ENCODE measurements around the gene ADARB2.
"Not testable (repeated sequence)": the region's sequence is repeated elsewhere in the genome, so short reads cannot be mapped to it uniquely, and the experiment has no call there.

Gene ADARB2

DNA sequence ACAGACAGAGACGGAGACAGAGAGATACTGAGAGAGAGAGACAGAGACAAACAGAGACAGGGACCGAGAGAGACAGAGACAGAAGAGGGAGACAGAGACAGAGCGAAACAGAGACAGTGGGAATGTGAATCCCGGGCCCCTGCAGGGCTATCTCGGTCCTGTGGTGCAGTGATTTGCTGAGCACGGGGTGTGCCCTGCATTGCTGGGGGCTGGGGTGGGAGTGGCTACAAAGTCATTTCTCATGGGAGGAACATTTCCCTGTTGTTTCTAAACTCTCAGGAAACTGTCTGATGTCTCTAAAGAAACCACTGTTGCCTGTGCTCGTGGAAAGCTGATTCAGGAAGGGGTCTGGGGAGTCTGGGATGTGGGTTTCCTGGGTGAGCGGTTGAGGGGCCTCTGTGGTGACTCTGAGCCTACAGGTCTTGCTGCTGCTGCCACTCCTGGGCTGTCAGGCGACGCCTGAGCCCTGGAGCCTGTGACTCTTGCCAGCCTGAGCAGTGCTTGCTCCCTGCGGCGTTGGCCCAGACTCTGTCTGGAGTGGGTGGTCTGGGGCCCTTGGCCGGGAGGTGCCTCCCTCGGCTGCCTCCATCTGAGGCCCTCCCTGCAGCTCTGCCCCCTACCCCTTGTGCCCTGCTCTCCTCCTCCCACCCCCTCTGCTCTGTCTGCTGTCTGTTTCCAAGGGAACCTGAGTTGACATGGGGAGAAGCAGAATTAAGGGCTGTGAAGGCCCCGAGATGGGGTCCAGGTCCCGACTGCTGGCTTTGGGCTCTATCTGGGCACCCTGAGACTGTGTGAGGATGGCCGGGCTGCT lies 389.2 kb downstream of the ADARB2 start:
- DNase-seq (ENCODE audit: low read depth): no peak

DNA sequence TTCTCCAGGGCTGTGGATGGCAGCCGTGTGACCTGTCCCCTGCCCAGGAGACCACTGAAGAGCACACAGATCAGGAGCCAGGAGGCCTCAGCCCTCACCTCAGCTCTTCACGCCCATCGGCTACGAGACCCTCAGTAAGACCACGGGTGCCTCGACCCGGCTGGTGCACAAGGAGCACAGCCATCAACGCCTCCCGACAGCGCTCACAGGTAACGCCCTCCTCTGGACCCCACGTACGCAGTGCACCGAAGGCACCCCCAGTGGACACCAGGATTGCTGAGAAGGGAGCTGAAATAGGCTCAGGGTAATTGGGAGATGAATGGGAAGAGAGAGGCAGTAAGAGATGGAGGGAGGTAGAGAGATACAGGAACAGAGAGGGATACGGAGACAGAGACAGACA lies 389.8 kb downstream of the ADARB2 start:
- no peak for DNase-seq (ENCODE audit: low read depth)

DNA sequence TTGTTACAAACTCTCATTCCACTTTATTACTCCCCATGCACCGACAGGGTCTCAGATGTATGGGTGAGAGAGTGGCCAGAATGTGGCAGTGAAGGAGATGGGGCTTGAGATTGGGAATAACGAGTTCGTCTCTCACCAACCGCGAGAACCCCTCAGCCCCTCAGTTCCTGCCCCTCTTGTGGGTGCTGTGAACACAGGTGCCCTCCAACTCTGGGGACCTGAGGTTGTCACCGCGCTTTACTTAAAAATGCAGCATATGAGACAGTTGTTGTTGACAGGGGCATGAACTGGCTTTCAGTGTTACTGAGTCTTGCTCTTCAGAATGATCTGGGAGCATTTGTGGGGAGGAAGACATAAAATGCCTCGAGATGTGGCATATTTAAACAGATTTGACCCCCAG lies 391.1 kb downstream of the ADARB2 start:
- no peak for DNase-seq (ENCODE audit: low read depth)

DNA sequence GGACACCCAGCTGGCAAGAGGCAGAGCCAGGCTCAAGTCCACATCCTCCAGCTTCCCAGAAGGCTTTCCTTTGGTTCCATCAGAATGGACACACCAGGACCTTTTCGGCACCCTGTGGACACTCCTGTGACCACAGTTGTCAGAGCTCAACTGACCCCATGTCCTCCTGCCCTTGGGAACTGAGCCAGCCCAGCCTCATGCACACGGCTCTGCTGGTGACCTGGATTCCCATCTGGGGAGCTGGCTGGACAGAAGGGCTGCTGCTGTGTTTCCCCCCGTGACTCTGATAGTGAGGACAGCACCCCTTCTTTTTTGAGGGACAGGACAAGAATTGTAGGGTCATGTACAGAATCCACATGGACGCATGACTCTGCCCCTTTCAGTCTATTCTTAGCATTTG lies 392.0 kb downstream of the ADARB2 start:
- DNase-seq (ENCODE audit: low read depth): no peak

DNA sequence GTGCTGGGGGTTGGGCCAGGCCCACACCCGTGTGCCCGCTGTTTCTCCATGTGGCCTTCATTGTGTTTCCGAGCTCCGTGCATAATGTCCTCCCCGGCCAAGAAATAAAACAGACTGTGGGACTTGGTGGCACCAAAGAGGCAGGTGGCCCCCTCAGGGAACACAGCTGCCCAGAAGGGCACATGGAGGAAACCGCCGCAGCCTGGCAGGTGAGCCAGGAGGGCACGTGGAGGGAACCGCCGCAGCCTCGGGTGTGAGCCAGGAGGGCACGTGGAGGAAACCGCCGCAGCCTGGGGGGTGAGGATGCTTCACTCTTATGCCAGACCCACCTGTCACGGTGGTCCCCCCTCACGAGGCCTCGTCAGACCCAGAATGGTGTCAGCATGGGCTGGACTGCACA lies 392.5 kb downstream of the ADARB2 start:
- no peak for DNase-seq (ENCODE audit: low read depth)

DNA sequence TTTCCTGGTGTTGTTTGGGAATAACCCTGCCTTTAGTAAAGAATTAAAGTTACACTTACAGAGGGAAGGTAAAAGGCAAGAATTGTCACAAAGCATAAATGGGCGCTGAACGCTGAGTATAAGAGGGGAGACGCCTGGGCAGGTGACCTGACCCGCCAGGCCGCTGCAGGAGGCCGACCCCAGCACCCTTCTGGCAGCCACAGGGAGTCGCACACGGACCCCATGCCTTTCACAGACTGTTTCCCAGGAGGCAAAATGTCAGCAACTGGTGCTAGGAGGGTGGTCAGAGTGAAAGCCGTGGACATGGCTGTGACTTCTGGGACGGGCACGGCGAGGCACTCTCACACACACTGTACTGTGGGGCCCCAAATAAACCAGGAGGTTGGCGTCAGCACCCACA lies 392.9 kb downstream of the ADARB2 start:
- no peak for DNase-seq (ENCODE audit: low read depth)

DNA sequence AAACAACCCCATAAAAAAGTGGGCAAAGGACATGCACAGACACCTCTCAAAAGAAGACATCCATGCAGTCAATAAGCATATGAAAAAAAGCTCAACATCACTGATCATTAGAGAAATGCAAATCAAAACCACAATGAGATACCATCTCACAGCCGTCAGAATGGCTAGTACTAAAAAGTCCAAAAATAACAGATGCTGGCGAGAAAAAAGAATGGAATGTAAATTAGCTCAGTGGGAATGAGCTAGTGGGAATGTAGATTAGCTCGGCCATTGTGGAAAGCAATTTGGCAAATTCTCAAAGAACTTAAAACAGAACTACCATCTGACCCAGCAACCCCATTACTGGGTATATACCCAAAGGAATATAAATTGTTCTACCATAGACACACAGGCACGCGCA lies 394.1 kb downstream of the ADARB2 start:
- no peak for DNase-seq (ENCODE audit: low read depth)

DNA sequence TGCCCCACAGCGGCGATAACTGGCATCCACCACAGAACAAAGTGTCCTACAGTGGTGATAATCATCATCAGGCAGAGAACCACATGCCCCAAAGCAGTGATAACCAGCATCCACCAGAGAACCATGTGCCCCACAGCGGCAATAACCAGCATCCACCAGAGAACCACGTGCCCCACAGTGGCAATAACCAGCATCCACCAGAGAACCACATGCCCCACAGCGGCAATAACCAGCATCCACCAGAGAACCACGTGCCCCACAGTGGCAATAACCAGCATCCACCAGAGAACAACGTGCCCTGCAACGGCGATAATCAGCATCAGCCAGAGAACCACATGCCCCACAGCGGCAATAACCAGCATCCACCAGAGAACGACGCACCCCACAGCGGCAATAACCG lies 396.3 kb downstream of the ADARB2 start:
- DNase-seq (ENCODE audit: low read depth): not testable (repeated sequence)

DNA sequence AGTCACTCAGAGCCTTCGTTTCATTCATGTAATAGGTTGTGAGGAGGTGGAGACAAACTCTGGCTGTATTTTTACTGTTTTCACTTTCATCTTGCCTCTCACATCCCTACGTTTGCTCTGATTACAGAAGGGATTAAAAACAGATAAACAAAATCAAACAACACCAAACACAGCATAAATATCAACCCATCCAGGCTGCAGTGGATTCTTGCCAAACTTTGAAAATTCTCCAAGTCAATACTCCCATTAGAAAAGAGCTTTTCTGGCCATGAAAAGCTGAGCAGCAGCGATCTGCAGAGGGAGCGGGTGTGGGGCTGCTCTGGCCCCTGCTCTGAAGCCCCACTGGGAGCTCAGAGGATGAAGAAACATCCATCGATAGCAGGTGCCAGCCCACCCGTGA lies 397.9 kb downstream of the ADARB2 start:
- DNase-seq (ENCODE audit: low read depth): no peak

DNA sequence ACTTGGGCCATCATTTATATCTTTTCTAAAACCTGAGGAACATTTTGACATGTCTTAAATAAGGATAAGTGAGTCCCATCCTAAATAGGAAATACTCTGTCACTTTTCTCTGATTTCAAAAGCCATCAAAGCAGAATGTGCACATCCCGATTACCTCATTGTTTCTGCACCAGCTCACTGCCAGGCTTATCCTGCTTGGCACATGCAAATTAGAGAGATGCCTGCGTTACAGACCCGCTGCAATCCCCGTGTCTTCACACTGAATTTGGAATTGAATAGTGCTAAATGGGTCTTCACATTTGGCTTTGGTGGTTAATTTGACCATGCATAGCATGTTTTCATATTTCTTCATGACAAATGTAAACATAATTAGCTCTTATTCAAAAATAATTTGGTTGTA lies 401.7 kb downstream of the ADARB2 start:
- DNase-seq (ENCODE audit: low read depth): no peak

DNA sequence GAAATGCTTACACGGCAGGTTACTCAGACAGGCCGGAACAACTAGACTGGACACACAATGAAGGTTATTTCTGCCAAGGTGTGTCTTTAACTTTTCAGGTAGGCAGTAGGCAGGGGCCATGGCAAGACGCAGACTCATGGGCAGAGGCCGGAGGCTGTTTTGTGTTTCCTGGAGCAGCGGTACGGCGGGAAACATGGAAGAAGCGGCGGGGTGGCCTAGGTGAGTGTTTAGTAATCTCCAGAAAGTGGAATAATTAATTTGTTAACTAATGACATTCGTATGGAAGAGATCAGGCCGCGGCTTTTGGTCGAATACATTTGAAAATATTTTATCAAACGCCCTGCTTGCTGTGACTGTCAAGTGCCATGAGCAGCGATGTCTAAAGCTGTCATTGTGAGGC lies 403.3 kb downstream of the ADARB2 start:
- DNase-seq (ENCODE audit: low read depth): no peak

DNA sequence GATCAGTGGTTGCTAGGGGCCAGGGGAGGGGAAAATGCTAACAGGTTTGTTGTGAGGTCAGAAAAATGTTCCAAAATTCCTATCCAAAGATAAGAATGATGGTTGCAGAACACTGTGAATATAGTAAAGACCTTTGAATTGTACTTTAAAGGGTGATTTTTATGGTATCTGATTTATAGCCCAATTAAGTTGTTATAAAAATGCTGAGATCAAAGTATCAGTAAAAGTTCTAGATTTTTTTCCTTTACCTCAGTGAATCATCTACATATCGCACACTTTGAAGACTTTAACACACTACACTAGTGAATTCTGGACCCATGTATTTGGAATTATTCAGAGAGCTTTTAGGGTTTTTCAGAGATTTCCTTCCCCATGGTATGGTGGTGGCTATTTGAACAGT lies 405.8 kb downstream of the ADARB2 start:
- no peak for DNase-seq (ENCODE audit: low read depth)

DNA sequence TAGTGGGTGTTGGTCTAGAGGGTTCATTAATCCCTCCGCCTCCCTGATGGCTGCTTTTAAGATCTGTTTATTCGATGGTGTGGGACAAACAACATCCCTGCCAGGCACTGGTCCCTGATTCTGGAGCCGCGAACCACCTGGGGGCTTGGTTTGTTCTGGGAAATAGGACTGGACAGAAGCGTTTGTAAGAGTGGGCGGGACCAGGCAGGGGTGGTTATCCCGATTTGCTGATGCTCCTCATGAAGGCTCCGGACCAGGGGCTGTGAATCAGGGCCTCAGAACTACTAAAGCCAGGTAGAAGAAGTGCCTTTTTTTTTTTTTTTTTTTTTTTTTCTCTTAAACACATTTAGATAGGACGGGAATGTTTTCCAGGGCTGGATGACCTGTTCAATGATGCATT lies 407.7 kb downstream of the ADARB2 start:
- DNase-seq (ENCODE audit: low read depth): no peak

DNA sequence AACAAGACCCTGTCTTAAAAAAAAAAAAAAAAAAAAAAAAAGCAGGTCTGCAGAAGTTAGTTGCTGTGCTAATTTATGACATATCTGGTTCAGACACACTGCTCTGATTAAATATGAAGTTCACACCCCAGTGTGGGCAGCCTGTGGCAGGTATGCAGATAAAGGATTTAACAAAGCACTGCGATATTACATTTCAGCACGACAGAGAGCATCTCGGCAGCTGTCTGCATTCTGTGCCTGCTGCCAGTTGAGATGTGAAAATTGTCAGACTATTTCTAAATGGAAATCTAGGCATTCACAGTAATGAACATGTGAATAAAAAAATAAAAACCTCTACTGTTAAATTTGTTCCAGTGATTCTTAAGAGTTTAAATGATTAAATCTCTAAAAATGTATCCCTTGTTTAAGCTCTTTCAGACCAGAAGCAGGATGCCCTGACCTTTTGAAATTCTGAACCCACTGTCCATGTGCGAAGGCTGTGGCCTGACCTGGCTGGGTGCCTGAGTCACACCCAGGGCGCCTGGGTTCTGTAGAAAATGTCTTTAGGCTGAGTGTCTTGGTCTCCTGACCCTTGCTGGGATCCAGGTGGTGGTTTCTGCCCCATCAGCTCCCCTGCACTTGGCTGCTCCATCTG lies 408.2 kb downstream of the ADARB2 start:
- no peak for DNase-seq (ENCODE audit: low read depth)

DNA sequence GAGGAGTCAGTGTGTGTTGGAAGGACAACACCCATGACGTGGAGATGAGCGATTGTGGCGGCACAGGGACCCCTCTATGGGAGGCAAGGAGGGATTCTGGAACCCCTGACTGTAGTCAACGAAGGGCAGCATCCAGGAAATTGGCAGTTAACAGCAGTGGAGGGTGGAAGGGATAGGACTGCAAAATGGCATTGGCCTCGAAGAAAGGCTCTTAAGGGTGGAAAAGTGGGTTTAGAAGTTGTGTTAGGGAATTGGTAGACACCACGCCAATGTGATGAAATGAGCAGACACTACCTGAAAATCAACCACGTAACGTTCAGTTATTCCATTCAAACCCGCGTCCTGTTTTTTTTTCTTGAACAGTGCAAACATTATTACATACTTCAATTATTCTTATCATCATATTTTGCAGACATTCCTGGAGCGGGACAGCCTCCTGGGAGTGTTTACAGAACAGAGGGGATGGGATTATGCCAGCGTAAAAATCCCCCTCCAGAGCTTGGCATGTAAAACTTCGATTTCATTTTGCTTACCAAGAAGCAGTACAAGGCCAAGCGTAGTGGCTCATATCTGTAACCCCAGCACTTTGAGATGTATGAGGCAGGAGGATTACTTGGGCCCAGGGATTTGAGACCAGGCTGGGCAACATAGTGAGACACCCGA lies 409.0 kb downstream of the ADARB2 start:
- DNase-seq (ENCODE audit: low read depth): no peak

DNA sequence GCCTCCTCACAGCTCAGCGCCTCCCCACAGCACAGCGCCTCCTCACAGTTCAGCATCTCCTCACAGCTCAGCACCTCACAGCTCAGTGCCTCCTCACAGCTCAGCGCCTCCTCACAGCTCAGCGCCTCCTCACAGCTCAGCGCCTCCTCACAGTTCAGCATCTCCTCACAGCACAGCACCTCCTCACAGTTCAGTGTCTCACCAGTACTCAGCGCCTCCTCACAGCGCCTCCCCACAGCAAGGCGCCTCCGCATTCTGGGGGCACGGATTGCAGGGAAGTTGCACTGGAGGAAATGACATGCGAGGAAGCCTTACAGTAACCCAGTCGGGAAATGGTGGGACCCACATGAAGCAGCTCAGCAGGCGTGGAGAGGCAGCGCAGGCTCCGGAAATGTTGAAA lies 409.6 kb downstream of the ADARB2 start:
- no peak for DNase-seq (ENCODE audit: low read depth)

DNA sequence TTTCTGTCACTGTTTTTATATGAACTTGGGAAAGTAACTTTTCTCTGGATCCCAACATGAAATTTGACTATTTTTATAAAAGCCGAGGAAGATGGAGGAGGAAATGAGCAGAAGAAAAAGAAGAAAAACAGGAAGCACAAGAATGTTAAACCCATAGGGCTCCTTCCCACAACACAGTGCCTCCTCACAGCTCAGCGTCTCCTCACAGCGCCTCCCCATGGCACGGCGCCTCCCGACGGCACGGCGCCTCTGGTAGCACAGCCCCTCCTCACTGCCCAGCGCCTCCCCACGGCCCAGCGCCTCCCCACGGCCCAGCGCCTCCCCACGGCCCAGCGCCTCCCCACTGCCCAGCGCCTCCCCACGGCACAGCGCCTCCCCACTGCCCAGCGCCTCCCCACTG lies 410.8 kb downstream of the ADARB2 start:
- DNase-seq (ENCODE audit: low read depth): not testable (repeated sequence)

DNA sequence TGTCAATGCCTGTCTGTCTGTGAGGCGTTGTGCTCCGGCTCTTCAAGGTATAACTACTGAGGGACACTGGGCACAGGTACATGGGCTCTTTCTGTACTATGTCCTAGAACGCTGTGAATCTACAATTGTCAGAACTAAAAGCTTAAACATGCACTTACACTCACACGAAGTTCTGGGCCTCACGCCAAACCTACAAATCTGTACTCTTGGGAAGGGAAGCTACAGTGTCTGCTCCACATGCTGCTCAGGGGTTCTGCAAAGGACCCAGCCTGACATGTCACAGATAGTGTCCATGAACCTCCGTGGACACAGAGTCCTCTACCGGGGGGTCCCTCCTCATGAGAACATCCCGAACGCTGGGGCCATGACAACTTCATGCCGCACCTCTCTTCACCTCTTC lies 412.4 kb downstream of the ADARB2 start:
- no peak for DNase-seq (ENCODE audit: low read depth)

DNA sequence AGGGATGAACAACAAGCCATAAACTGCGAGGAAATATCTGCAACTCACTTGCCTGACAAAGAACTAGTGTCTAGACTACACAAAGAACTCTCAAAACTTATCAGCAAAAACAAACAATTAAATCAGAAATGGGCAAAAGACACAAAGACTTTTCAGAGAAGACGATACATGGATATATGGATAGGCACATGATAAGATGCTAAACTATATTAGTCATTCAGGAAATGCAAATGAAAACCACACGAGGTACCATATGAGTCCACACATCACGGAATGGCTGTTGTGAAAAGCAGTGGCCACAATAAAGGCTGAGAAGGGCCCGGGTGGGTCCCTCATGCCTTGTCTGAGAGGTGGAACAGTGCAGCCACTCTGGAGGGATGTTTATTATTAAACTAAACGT lies 413.4 kb downstream of the ADARB2 start:
- no peak for DNase-seq (ENCODE audit: low read depth)

DNA sequence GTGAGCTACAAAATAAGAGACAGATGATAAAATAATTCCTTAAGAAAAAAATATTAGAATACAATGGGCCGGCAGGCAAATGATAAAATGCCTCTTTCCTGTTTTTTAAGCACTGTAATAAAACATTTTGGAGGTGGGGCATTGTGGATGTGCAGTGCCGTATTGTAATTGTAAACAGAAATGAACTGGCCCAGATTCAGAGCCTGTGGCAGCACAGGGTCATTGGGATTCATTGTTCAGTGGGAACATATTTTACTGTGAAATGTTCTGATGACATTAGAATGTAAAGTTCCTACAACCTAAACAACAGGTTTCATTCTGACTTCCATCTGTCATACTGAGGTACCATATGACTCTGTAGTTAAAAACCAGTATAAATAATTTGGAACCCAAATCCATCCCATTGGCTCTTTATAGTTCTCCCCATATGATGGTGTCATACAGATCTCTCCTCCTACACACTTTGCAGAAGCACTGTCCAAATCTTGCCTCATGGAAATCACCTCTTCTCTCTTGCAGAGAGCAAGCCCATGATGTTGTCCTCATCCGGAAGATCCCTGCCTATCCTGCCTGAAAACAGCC lies 416.5 kb downstream of the ADARB2 start:
- DNase-seq (ENCODE audit: low read depth): no peak

DNA sequence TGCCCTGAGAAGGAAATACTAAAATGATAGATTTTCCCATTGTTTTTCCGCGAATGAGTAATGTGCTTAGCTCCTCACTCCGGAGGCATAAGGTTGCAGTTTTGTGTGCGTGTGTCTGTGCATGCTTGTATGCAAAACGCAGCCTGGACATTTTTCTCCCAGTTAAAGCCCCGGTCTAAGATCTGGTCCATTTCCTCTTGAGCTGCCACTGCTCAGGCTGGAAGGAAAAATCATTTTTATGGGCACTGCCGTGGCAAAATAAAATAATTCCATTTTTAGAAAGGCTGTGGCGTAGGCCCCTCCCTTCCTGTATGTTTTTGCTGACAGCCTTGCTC lies 420.5 kb downstream of the ADARB2 start:
- DNase-seq (ENCODE audit: low read depth): no peak

DNA sequence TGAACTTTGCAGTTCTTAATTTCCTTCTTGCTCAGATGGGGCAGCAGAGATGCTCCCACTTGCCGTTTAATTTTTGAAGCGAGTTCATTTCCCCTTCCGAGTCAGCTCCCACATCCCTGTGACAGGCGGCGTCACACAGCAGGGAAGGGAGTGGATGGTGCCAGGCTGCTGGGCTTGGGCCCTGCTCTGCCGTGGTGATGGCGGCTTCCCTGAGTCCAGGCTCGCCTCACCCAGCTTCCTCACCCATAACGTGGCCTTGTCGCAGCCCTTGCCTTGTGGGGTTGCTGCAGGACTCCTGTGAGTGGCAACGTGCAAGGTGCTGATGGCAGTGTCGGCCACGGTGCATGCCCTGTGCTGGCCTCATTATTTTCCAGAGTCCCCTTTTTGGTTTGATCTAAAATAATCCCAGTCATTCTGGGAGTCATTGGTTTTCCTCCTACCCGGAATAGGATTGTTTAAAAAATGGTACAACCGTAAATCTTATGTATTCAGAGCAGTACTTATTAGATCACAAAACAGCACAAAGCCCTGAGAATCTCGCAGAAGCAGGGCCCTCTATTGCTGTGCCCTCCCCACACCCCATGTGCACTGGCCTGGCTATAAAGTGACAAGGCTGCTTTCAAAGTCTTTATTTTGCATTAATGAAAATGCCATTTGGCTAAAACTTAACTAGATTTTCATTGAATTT lies 421.1 kb downstream of the ADARB2 start:
- DNase-seq (ENCODE audit: low read depth): no peak

DNA sequence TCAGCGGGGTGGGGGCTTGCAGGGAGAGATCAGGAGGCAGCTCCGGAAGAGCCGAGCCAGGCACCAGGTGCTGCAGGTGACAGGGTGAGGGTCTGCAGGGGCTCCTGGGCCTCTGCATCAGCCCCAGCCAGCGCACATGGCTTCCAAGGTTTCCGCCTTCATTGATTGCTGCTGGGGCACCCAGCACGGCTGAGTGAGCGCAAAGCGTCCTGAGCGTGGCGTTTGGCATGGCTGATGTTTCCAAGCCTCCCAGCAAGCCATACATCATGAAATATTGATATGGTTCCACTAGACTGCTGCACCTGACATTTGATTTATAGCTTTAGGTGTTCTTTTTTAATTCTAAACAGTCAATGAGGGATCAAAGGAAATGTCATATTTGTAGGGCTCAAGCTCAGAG lies 422.1 kb downstream of the ADARB2 start:
- no peak for DNase-seq (ENCODE audit: low read depth)
